TTC549 (cell line): ENCODE measurements around the gene SMS.
"Not testable (repeated sequence)": the region's sequence is repeated elsewhere in the genome, so short reads cannot be mapped to it uniquely, and the experiment has no call there.

Source experiments
- FAIRE-seq: peaks from 2 replicates; lab custom pipeline; 2012; peaks lifted over from hg19 to GRCh38; lab: Jason Lieb, UNC

SMS gene

DNA sequence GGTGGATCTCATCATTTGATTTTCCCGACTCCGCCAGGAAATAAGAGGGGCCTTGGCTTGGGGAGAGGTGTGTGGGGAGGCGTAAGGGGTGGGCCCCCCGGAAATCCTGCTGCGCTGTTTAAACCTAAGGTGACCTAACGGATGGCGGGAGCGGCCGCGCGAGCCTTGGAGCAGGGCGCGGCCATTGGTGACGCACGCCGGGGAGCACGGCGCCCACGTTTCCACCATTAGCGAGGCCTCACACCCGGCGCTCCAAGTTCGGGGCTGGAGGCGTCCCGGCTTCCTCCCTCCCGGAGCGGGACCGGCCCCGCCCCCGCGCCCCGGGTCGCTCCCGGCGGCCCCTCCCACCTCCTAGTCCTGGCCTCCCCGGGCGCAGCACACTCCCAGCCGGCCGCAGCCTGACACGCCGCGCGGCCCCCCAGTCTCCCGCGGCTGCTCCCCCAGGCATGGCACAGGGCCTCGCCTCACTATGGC, at the start of gene SMS:
TSS of gene SMS (plus strand) at position 354 of the 474 bp plus-strand sequence. CDS start at position 470, 116 bp downstream.
- FAIRE-seq = no peak

DNA sequence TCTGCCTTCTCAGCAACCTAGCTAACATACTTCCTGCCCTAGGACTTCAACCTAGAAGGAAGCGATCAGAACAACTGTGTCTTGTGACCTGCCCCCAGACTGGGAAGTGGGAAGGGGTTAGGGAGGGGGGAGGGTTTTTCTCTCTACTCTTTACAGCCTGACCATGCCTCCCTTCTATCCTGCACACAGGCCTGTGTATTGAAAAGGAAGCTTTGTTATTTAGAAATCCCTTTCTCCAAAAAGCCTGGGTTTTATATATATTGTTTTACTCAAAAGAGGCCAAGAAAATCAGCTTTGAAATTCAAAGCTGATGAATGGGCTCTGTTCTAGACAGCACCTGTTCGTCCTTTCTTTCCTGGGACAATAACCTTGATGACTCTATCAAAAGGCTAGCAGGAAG, 35.2 kb upstream of the SMS start:
- no peak for FAIRE-seq

DNA sequence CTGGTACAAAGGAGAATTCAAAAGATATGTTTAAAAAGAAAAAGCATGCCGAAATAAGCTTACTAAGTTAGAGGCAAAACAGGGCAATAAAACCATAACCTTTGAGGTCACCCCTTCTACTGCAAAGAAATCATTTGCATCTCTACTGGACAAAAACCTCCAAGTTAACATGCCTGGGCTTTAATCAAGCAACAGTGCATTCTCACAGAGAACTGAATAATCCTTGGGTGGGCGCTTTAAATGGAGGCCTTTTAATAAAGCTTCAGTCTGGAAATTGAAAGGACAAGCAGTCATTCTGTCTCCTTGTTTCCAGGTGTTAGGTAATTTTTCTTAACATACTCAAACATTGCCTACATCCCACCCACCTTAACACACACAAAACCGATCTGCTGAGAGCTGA, 34.6 kb upstream of the SMS start:
- FAIRE-seq = no peak

DNA sequence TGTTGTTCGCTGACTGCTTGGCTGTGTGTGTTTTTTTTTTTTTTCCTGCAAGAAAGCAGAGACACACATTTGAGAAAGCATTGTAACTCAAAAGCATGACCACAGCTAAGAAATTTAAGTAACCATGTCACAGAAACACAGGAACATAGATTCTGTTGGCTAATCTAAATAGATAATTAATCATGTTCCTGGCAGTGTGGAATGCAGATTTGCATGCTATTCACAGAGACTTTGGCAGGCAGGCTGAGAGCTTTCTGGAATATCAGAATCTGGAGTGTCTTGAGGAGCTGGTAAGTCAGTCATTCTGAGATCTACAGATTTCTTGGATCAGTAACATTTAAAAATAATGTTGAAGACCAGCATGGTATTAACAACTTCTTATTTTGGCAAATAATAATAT, 33.2 kb upstream of the SMS start:
- FAIRE-seq = peak; percentile 36

DNA sequence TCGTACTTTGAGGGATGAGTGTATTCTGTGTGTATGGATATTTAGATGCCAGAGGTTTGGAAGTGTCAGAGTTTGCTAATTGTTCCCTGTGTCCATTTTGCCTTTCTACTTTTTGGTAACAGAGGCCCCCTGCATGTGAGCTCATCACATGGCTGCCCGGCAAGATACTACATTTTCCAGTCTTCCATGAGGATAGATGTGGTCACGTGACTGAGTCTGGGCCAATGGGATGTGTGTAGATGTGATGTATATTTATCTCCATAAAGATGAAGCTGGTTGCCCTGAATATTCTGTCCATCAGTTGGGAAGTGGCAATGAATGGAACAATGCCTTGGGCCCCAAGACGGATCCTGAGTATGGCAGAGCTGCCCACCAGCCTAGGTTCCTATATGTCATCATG, 29.0 kb upstream of the SMS start:
- FAIRE-seq = no peak

DNA sequence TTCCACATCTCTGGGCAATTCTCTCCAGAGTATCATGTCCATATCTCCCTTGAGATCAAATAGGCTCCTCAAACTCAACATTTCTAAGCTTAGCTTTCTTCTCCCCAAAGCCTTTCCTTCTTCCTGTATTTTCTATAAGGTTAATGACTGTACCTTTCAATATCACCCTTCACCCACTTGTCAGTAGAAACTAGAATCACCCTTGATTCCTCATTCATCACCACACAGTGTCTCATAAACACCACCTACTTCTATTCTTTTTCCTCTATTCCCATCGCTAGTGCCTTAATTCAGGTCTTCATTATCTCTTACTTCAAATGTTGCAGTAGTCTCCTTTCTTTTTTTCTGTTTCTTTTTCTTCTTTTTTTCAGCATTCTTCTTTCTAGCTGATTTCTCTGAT, 28.3 kb upstream of the SMS start:
- FAIRE-seq = no peak

DNA sequence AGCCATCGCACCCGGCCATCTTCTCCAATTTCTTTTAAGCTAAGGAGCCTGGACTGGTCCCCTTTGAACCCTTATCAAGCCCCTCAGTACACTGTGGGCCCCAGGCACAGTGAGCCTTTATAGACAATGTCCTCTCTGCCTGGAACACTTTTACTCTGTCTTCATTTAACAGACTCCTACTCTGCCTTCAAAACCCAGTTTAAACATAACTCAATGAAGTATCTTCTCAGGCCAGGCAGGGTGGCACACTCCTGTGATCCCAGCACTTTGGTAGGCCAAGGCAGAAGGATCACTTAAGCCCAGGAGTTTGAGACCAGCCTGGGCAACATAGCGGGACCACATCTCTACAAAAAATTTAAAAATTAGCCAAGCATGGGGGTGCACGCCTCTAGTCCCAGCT, 27.5 kb upstream of the SMS start:
- FAIRE-seq = no peak

DNA sequence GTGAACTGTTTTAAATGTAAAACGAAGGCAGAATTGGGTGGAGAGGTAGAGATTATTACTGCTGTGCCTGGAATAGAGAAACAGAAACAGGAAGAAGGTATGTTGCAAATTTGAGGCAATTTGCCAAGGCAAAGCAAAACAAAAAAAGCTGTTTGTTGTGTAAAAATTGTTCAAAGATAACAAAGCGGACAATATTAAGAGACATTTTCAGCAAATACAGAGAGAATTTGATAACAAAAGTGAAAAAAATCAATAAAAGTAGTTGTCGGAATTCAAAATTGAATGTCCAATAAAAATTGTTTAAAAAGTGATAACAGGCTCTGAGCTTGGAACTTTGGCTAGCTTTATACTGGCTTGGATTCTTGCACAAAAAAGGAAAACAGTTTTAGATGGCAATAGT, 14.4 kb upstream of the SMS start:
- FAIRE-seq = no peak

DNA sequence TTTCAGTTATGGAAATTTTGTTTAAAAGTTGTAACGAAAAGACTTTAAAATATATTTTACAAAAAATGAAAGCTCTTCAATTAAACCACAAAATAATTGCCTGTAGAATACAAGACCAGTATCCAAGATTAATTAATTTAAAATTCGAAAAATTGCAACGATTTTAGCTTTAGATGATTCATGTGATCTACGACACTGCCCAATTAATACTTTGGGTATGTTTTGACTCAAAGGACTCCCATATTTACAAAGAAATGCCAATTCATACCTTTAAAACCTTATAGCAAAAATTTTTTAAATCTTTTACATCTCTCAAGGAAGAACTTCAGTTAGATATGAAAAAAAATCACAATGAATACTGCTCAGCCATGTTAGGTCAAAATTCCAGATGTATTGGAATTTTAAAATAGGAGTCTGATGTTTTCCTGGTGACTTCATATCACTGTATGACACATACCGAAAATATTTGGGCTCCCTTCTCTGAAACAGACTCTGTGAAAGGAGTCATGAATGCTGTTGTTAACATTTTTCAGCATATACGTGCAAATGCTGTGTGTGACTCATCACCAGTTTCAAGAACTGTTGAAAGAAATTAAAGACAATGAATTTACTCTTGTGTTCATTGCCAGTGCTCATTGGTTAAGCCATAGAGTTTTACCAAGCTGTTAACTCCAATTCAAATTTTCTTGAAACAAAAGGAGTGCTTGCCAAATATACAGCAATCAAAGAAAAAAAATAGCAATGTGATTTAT, 13.8 kb upstream of the SMS start:
- FAIRE-seq = peak; percentile 99

DNA sequence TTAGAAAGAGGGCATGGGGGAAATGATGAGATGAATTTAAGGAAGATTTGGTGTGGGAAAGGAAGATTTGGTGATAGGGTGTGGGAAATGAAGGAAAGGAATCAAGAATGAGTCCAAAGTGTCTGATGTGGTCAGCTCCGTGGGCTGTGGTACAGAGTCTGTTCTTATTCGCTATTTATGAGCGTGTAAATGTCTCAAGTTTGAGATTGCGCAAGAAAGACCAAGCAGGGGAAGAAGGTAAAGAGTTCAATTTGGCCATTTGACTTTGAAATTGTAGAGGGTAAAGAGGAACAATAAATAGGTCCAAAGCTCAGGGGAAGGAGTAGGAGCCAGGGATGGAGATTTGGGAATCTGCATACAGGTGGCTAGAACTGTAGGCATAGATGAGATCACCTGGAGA, 11.3 kb upstream of the SMS start:
- no peak for FAIRE-seq

DNA sequence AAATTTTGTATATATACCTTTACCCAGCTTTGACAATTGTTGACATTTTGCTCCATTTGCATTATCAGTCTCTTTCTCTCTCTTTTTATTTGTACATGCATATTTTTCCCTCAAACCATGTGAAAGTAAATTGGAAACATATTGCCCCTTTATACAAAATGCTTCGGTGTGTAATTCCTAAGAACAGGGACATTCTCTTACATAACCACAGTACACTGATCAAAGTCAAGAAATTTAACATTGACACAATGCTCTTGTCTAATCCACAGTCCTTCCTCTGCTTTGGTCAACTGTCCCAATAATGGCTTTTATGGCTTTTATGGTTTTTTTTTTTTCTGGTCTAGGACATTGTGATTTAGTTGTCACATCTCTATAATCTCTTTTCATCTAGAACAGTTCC, 9.5 kb upstream of the SMS start:
- no peak for FAIRE-seq

DNA sequence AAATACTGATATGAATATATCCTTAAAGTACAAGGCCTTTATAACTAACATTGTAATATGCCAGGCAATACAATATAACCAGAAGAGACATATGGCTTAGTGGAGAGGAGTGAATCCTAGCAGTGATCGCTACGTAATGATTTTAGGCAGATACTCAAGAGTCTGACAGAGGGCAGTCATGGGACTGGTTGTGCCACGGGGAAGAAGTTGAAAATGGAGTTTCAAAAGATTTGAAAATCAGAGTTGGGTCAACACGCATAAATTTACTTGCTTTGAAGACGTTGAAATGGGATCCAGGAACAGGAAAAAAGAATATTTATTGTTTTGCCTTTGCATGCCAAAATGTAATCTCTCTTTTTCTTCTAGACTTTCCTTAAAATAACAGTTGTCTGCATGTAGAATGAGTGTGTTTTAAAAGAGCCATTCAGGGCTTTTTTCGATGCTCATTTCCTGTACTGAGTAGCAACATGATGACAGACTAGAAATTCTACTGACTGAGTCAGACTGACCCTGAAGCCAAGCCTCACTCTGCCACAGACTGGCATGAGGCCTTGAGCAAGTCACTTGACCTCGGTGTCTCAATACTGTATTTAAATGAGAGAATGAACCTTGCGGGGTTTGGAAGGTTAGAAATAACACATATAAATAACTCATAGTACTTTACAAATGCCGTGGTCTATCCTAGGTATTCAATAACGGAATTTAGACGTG, 8.1 kb upstream of the SMS start:
- FAIRE-seq = peak; percentile 98

DNA sequence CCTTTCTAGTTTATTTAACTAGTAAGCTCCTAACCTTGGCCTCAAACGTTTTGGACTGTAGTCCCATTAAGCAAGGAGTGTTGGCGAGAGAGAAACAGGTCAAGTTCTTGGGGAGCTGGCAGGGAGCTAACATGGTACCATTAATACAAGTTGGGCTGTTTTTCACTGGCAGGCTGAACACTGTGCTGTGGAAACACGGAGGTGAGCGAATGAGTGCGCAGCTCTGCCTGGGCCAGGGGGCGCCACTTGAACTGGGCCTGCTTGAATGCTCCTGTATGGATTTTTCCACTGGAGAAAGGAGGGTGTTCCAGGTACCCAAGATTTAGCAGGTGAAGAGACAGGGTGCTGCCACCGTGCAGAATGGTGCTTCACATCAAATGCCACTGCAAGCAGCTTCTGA, 7.4 kb upstream of the SMS start:
- FAIRE-seq = no peak

DNA sequence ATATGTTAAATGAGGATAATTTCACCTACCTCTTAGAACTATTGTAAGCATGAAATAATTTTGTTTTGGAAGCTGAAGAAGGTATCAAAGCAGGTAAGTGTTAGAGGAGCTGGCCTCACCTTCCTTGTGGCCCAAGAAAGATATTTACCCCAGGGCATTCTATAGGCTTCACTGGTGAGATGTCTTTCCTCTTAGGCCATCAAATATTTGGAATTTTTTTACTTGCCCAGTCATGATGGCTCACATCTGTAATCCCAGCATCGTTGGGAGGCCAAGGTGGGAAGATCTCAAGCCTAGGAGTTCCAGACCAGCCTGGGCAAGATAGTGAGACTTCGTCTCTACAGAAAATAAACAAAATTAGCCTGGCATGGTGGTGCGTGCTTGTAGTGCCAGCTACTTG, 6.1 kb upstream of the SMS start:
- no peak for FAIRE-seq

DNA sequence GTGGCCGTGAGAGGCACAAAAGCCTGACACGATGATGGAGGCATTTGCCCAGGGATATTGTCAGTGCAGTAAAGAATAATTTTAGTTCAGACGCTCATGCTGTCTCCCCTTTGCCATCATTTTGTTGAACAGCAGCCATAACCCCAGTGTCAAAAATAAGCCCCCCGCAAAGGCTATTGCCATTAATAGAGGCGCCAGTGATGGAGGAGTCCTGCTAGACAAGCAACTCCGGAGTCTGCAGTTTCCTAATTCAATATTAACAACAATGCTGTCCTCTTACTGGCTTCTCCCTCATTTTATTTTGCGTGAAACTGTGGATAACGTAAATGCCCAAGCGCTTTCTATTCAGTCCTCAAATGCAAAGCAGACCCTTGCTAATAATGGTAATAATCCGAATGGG, 603 bp upstream of the SMS start:
- no peak for FAIRE-seq

DNA sequence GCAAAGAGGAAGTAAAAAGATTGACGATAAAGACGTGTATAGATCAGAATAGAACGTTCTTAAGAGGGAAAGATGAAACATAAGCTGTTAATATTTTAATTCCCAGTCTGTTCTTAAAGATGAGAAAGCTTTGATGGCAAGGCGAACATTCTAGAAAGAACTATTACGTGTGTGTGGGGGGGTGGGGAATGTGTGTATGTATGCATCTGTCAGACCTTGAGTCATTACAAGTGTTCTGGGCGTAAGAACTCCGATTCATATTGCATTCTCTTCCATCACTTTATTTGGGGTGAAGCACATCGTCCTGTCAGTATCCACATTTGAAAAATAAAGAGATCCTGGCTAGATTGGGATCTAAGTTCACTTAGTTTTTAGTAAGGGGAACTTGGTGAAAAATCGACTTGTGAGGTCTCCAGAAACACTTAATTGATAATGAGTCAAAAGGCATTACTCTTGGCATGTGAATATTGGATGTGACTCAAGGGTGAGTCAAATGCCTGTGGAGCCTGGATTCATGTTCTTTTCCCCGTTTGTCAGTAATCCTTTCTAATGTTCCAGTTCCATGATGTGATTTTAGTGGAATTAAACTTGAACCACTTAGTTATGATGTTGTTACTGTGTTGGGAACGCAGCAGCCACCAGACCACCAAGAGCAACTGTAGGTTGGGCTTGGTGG, 3.1 kb downstream of the SMS start:
- FAIRE-seq = no peak

DNA sequence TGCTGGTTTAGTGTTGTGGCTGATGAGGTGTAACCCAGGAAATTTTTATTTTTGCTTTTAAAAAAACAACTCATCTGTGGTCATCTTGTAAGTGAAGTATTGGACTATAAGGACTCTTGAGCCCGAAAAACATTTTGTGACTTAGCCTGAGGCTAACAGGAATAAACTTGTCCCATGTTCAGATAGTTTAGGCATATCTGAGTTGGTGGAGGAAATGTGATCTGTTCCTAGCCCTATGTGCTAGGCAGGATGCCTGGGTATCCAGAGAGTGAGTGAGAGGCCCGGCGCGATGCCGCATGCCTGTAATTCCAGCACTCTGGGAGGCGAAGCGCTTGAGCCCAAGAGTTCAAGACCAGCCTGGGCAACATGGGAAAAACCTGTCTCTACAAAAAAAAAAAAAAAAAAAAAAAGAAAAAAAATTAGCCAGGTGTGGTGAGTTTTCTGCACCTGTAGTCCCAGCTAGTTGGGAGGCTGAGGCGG, 3.7 kb downstream of the SMS start:
- no peak for FAIRE-seq

DNA sequence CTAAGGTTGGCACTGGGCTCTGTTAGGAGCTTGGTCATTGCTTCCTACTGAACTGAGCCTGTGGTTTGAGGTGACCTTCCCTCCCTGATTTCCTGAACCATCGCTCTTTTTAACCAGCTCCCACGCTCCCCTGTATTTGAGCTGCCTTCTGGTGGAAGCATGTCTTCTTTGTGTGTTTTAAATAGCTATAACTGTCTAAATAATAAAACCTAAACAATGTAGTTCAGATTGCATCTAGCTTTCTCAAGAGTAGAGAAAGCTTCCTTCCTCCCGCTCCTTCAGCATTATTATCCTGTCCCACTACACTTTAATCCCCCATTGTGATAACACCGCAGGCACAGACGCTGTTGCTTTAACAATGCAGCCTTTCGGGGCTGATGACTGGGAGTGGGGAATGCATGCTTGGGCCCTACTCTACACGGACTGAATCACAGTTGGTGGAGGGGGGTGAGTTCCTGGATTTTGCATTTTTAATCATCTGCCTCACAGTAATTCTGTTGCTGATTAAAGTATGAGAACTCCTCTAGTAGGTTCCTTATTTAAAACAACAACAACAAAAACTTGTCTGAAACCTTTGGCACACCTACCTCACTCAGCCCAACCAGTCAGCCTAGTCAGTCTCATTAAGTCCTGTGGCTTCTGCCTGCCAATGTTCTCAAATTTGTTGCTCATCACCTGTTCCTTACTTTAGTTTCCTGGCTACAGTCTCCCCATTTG, 6.6 kb downstream of the SMS start:
- peak; percentile 63 for FAIRE-seq

DNA sequence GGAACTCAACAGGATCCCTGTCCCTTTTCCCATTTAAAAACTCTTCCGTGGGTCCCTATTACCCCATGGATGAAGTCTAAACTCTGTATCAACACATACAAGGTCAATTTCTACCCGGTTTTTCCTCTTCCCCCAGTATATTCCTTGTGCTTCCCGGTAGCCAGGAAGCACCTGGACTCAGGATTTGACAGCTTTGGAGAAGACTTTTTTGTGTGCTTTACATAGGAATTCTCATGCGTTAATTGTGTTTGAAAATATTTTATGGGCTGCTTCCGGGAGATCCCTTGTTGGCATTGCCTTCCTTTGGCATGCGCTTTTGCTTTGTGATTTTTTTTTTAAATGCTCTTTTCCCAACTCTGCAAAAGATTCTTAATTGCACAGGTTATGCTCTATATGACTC, 7.2 kb downstream of the SMS start:
- FAIRE-seq = no peak

DNA sequence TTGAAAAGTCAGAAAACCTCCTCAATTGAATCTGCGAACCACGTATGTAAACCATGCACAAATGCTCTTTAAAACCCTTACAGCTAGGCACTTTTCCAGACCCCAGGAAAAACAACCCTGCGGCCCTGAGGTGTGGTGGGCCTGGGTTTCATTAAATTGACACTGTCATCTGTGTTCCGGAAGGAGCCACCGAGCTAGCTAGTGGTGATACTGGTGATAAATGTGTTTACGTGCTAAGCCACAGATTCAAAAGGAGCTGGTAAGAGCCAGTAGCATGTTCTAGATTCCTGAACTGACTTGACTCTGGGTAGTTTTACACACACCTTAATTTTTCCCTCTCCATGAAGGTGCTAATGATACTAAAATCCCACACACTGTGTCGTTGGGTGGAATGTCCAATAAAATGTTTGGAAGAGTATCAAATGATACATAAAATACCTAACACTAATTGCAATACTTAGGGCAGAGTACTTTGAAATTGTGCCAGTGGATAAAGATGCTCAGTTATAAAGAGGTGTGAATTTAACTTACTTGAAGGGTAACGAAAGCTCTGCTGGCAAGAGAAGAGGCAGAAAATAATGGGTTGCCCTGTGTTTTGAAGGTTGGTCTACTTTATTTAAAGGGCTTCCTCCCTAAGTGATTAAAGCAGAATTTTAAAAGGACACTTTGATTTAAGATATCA, 8.5 kb downstream of the SMS start:
- no peak for FAIRE-seq

DNA sequence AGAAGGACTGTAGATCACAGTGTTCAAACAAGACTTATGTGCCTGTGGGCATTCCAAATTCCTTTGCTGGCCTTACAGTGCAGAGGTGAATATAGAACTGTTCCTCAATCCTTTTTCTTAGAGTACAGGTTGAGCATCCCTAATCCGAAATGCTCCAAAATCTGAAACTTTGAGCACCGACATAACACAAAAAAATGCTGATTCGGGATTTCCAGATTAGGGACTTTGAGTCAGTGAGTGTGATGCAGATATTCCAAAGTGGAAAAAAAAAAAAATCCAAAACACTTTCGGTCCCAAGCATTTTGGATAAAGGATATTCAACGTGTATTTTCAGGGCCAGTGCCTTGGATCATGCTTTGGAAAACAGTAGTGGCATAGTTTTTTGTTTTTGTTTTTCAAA, 9.2 kb downstream of the SMS start:
- no peak for FAIRE-seq

DNA sequence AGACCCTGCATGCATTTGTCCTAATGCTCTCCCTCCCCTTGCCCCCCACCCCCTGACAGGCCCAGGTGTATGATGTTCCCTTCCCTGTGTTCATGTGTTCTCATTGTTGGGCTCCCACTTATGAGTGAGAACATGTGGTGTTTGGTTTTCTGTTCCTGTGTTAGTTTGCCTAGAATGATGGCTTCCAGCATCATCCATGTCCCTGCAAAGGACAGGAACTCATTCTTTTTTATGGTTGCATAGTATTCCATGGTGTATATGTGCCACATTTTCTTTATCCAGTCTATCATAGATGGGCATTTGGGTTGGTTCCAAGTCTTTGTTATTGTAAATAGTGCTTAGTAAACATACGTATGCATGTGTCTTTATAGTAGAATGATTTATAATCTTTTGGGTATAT, 10.0 kb downstream of the SMS start:
- FAIRE-seq = not testable (repeated sequence)
